ENCODE measurements around the gene DHX34.

DNA sequence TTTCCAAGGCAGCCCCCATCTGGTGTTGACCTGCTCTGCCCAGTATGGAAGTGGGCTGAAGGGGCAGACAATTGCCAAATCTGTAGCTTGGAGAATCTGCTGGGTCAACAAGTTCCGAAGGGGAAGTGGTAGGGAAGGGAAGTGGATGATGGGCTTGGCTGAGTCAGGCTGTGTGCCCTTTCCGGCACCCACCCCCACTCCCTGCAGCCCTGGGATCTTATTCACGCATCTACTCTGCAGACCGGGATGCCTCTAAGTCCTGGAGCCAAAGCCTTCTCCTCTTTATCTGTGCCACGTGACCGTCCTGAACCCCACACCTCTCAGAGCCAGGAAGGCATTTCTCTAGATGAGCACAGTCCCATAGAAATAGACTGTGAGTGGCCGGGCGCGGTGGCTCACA, 24.6 kb upstream of the DHX34 start:
- TF ChIP-seq ZNF274 (IDR thresholded peaks at IDR 0.05; ENCODE audit: low read length) (no peak), ZNF274 (tag by site-specific recombination; IDR thresholded peaks at IDR 0.05; ENCODE audit: borderline replicate concordance) (no peak), CTCF (tag by site-specific recombination; IDR thresholded peaks at IDR 0.05) (no peak), ZNF518A (tag by site-specific recombination; conservative IDR thresholded peaks at IDR 0.05; ENCODE audit: low read depth) (no peak), REST (tag by site-specific recombination; IDR thresholded peaks at IDR 0.05) (no peak), ZBTB48 (tag by site-specific recombination; IDR thresholded peaks at IDR 0.05) (no peak), ZNF529 (tag by site-specific recombination; IDR thresholded peaks at IDR 0.05; ENCODE audit: insufficient replicate concordance) (no peak), ZNF639 (tag by site-specific recombination; IDR thresholded peaks at IDR 0.05) (no peak)
